Measurements from ENCODE around the gene HEATR3.

HEATR3 gene

DNA sequence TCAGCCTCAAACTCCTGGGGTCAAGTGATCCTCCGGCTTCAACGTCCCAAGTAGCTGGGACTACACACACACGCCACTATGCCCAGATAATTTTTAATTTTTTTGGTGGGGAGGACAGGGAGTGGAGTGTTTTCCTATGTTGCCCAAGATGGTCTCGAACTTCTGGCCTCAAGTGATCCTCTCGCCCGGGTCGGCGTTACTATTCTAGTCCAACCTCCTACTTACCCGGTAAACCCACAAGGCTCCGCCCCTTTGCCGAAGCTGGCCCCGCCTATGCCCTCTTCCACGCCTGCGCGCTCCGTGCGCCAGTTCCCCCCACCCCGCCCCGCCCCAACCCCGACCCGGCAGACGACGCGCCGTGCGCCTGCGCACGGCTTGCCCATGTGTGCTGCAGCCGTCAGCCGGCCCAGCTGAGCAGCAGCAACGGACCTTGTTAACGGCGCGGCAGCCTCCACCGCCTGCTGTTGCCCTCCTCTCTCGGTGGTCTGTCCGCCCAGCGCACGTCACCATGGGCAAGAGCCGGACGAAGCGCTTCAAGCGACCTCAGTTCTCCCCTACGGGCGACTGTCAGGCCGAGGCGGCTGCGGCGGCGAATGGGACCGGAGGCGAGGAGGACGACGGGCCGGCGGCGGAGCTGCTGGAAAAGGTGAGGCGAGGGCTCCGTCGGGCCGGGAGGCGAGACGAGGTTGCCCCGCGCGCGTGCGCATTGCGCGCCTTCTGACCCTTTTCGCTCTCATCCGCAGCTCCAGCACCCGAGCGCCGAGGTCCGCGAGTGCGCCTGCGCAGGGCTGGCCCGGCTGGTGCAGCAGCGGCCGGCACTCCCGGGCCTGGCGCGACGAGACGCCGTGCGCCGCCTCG is at the start of gene HEATR3:
Gene HEATR3, plus strand, starts transcription at position 347 of the 858 bp plus-strand sequence. Its CDS starts 162 bp downstream, at position 509.
- peak; percentile 89 for DNase-seq (ENCODE audit: low read depth)

- DNase-seq (ENCODE audit: low read depth), result no peak
Observed at GRCh38 chr16:50017553-50017952, 48.2 kb upstream of the HEATR3 start.

DNA sequence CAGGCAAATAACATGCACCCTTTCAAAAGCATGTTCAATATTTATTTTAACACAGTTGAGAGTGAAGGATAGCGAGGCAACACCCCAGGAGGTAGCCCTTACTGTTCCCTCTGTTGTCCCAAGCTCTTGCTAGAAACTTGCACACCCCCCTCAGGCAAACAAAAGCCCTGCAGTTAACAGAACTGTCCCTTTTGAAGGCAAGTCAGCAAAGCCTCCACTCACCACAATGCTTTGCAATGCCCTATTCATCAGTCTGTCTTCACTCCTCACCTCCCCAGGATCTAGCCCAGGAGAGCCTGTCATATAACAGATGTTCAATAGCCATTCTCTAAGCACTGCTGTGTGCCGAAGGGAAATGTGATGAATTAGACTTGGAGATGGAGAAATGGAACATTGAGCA is 44.2 kb upstream of the HEATR3 start:
- DNase-seq (ENCODE audit: low read depth), result no peak

GRCh38 chr16:50023641-50024040 is 42.1 kb upstream of the HEATR3 start:
- DNase-seq (ENCODE audit: low read depth), result no peak

- DNase-seq (ENCODE audit: low read depth), result no peak
Observed at GRCh38 chr16:50024207-50024606, 41.6 kb upstream of the HEATR3 start.

DNA sequence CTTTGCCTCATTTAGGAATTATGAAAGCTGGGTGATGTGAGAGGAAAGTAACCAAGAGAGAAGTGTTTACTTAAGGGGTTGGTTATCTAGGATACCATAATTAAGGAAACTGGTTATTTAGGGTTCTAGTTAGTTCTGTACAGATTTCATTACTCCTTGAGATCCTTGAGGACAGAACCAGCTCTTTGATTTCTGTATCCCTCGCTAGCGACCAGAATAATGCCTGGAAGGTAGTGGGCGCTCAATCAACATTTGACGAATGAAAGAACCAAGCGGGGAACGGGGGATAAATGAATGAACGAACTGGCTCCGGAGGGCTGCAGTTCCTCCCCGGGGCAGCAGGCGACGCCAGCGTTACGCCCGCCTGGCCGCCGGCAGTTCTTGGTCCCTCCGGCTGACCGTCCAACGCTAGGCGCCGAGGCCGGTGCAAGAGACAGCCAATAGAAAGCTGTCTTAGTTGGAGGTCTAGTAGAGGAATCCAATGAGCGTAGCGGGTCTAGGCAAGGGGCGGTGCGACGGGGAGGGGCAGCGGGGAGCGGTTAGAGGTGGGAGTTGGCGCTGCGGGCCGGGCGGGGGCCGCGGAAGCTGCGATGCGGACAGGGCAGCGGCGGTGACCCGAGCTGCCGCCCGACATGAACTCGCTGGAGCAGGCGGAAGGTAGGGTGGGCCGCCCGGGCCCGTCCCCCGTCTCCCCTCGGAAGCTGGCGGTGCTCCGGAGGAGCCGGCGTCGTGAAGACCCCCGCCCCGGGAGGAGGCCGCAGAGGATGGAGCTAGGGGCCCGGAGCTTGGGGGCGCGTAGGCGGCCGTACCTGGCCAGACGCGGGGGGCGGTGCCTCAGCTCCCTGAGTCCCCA is 40.9 kb upstream of the HEATR3 start, which contains the start of gene CNEP1R1:
Gene CNEP1R1, plus strand, starts transcription at position 542 of the 853 bp plus-strand sequence. Its CDS starts 91 bp downstream, at position 633.
- DNase-seq (ENCODE audit: low read depth), result peak; percentile 86

- DNase-seq (ENCODE audit: low read depth), result no peak
Observed at GRCh38 chr16:50025537-50025931, 40.2 kb upstream of the HEATR3 start.

DNA sequence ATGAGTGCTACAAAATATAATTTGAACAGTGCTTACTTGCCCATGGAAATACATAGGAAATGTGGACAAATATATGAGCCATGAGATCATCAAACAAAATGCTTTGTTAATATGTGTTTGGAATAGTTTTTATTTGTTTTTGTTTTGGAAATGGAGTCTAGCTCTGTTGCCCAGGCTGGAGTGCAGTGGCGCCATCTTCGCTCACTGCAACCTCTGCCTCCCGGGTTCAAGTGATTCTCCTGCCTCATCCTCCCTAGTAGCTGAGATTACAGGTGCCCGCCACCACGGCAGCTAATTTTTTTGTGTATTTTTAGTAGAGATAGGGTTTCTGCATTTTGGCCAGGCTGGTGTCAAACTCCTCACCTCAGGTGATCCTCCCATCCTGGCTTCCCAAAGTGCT is 37.9 kb upstream of the HEATR3 start:
- DNase-seq (ENCODE audit: low read depth), result no peak

DNA sequence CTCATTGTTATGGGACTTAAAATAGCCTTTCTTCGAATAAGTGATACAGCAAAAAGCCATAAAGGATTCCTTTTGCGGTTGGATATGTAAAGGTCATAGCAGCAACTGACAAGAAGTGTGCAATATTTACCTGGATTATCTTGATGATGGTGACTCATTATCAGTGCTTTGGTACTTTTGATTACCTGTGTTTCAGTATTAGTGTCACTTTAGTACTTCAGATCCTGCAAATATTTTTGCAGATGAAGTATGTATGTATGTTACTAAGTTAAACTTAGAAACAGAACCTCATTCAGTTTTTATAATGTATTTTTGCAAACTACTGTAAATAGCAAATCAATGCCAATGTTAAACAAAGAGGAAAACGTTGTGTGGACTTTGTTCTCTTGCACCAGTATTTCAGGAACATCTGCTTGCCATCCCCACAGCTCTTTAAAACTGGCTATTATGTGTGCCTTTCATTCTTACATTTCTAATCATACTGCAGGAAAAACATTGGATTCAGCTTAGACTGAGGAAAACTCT is 30.2 kb upstream of the HEATR3 start:
- no peak for DNase-seq (ENCODE audit: low read depth)

DNA sequence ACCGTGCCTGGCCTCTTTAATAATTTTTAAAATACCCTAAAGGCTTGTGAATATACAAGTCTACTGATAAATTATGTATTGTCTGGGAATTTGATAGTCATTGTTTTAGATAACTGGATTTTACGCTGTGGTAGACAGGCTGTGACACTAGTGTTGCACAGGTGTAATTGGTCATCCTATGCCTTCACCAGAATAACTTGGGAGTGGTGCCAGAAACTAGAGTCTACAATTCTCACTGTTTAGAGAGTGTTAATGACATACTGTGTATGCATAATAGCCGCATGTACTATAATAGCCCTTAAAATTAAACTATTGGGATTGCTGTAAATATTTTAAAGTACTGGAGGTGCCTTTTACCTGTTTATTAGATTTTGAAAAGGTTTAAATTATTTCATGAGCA is 29.3 kb upstream of the HEATR3 start:
- no peak for DNase-seq (ENCODE audit: low read depth)

DNA sequence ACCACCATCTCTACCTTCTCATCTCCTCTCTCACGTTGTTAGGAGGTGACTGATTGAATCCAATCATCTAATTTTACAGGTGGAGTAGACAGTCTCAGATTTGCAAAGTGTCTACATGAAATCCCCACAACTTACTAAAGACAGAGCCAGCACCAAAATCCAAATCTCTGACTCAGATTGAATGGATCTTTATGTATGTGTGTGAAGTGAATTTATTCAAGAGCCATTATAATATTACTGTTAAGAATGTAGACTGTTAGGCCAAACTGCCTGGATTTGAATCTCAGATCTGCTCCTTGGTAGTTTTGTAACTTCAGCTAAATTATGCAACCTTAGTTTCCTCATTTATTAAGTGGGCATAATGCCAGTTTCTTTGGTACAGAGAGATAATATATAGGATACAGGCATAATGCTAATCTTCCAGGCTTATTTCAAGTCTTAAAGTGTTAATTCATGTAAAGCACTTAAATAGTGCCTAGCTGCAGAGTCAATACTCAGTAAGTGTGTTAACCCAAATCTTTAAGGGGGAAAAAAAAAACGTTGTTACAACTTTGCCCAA is 28.0 kb upstream of the HEATR3 start:
- DNase-seq (ENCODE audit: low read depth), result no peak

DNA sequence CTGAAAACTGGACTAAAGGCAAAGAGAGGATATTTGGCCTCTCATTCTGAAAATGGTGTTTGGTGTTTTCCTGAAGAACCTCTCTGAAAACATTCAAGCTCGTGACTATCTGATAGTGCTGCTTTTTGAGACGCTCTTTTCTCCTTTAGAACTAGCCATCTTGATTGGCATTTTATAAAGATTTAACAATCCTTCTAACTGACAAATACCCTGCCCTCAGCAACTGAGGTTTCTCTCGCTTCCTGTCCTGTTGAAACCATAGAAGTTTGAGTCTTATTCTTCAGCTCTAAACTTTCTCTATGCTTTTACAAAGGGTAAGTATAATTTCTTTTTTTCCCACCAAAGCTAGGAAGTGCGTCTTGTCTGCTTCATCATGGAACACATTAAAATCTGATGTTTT is 27.5 kb upstream of the HEATR3 start:
- DNase-seq (ENCODE audit: low read depth), result no peak

DNA sequence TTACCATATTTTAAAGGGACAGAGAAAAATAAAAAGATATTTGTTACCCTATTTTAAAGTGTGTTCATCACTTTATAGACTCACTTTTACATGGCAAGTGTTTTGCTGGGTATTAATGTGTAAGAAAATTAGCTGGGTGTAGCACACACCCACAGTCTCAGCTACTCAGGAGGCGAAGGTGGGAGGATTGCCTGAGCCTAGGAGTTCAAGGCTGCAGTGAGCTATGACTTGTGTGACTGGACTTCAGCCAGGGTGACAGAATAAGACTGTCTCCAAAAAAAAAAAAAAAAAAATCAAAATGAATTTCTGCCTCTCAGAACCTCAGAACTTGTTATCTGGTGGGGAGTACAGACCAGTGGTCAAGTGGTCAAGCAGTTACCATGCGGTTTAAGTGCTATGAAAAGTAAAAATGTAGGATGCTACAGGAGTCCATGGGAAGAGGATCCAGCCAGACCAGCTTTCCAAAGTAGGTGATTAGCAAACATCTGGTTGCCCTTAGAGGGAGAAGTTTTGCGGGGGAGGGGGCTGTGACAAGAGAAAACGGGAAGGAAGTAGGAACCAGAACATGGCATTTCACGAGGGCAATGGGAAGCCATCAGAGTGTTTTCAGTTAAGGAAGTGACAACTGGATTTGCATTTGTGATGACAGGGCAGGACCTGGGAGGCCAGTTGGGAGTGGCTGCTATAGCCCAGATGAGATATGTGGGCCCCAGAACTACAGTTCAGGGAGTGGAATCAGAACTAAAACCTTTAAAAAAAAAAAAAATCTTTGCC is 26.8 kb upstream of the HEATR3 start:
- no peak for DNase-seq (ENCODE audit: low read depth)

GRCh38 chr16:50040018-50040417 is 25.8 kb upstream of the HEATR3 start:
- no peak for DNase-seq (ENCODE audit: low read depth)

DNA sequence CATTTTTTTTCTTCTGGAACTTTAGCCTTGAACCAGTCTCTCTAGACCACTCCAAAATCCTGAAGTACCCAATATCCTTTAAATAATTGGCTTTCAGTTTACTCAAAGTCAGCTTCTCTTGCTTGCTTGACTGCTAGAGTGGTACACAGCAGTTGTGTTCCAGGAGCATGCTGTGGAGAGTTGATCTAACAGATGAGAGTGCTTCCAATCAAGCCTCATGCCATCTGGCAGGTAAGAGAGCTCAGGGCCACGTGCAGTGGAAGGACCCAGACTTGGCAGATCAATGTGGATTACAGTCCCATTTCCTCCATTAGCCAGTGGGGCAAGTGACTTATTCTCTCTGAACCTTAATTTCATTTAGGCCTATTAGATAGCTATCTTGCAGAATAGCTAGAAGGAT is 25.1 kb upstream of the HEATR3 start:
- DNase-seq (ENCODE audit: low read depth), result no peak

- no peak for DNase-seq (ENCODE audit: low read depth)
Observed at GRCh38 chr16:50043358-50043757, 22.4 kb upstream of the HEATR3 start.

DNA sequence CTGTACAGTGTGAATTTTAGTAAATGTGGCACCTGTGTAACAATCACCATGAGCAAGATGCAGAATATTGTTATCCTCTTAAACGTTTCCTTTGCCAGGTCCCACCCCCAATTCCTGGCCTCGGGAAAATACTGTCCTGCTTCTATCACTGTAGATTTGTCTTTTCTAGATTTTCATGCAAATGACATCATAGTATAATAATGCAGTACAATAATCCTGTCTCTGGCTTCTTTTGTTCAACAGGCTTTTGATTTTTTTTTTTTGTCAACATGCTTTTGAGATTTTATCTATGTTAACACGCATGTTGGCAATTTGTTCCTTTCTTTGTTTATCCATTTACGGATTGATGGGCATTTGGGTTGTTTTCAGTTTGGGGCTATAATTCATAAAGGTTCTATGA is 20.4 kb upstream of the HEATR3 start:
- no peak for DNase-seq (ENCODE audit: low read depth)

DNA sequence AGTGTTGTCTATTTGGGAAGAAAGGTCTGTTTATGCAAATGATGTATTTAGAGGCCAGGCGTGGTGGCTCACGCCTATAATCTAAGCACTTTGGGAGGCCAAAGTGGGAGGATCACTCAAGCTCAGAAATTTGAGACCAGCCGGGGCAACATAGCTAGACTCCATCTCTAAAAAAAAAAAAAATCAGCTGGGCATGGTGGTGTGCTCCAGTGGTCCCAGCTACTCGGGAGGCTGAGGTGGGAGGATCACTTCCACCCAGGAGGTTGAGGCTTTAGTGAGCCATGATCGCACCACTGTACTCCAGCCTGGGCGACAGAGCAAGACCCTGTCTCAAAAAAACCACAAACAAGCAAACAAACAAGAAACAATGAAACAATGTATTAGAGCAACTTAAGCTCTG is 18.9 kb upstream of the HEATR3 start:
- DNase-seq (ENCODE audit: low read depth), result no peak

DNA sequence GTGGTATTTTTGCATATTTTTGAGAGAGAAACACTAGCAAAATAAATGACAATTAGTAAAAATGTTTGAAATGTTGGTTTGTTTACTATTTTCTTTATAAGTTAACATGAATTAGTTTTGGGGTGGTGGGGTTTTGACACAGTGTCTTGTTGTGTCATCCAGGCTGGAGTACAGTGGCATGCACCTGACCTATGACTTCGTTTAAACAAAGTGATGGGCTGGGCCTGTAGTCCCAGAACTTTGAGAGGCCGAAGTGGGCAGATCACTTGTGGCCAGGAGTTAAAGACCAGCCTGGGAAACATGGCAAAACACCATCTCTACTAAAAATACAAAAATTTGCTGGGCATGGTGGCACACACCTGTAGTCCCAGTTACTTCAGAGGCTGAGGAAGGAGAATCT is 17.9 kb upstream of the HEATR3 start:
- DNase-seq (ENCODE audit: low read depth), result no peak

DNA sequence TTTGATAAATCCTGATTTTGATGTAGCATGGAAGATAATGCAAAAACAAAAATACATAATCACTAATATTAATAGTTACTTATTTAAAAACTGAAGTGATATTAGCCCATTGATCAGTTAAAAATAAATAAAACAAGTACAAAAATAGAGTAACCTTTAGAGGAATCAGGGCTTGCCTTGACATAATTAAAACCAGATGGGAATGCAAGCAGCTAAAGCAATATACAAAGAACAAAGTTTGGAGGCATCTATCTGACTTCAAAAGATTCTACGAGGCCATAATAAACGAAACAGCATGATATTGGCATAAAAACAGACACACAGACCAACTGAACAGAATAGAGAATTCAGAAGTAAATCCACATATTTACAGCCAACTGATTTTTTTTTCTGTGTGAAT is 15.0 kb upstream of the HEATR3 start:
- DNase-seq (ENCODE audit: low read depth), result no peak

GRCh38 chr16:50056226-50056625 is 9.5 kb upstream of the HEATR3 start:
- DNase-seq (ENCODE audit: low read depth), result no peak

Data from stimulated activated CD8-positive, alpha-beta memory T cell treated with anti-CD3 and anti-CD28 coated beads, Interleukin-4, amount 100 ng/mL, for 24 hours (primary cell).